ENCODE data around the gene AUTS2.

The AUTS2 gene

DNA sequence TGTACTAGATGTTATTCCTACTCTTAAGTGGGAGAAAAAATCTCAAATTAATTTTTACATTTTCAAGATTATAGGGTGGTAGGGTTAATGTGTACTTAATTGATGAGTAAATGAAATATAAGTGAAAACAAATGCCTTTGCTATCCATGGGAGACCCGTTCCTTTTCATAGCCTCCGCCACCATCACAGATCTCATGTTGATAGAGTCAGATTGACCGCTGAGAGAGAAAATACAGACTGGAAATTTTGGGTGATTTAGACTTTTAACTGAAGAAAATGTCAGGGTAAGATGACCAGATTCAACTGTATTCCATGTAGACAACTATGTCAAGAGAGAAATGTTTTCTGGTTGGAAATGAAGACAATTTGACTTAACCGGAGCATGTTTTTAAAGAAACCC lies 446.2 kb downstream of the AUTS2 start:
- no peak overlapping the region for H3K4me3 ChIP-seq (ENCODE audit: low read depth, low read length)
- TF ChIP-seq CTCF (IDR thresholded peaks at IDR 0.05; ENCODE audit: low read depth, low read length, missing control alignments), result no peak
- in situ Hi-C loops (cut with HindIII; ENCODE audit: low sequenced_read_pairs), result no loop called here
- DNase-seq (ENCODE audit: low read depth), result no peak

- TF ChIP-seq CTCF (IDR thresholded peaks at IDR 0.05; ENCODE audit: low read depth, low read length, missing control alignments), result no peak
- in situ Hi-C loops (cut with HindIII; ENCODE audit: low sequenced_read_pairs), result no loop called here
- H3K4me3 ChIP-seq (ENCODE audit: low read depth, low read length), result no peak overlapping the region
- DNase-seq (ENCODE audit: low read depth), result no peak
These were observed 446.7 kb downstream of the AUTS2 start for GRCh38 chr7:70044981-70045380.

DNA sequence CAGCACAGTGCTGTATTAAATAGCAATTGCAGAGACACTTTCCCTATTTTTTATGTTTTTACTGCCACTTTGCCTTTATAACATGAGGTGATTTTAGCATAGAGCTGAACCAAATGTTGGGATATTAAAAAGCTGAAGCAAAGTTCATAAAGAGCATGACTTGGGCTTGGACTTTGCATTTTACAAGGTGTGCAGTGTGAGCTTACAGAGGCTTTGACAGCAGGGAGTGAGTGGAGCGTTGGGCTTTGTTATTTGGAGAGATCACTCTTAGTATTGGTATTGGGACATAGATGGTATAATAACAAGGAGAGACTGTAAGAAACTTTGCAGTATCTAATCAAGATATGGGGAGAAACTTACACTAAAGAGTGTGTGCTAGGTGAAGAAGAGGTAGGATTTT lies 449.1 kb downstream of the AUTS2 start:
- TF ChIP-seq CTCF (IDR thresholded peaks at IDR 0.05; ENCODE audit: low read depth, low read length, missing control alignments), result no peak
- no peak overlapping the region for H3K4me3 ChIP-seq (ENCODE audit: low read depth, low read length)
- no peak for DNase-seq (ENCODE audit: low read depth)
- in situ Hi-C loops (cut with HindIII; ENCODE audit: low sequenced_read_pairs), result no loop called here

DNA sequence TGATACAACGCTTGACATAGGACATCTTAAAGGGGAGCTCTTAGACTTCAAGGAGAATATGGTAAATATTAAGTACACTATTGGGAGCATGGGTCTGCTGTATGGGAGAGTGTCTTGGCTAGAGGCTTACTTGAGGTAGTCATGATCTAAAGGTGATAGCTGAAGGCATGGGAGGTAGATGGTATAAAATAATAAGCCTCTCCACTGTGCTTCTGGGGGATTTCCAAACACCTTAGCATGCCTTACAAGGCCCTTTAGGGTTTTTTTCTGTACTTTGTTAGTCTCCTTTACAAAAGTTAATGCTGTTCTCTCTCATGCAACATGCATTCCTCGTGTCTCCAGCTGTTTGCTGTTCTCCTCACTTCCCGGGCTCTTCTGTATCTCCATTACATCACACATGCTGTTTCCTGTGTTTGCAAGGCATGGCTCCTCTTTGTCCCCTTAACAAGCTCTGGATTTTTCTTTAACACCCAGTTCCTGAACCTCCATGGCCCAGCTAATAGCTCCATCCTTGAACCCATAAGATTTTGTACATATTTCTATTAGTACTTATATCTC lies 449.7 kb downstream of the AUTS2 start:
- no peak for TF ChIP-seq CTCF (IDR thresholded peaks at IDR 0.05; ENCODE audit: low read depth, low read length, missing control alignments)
- no peak for DNase-seq (ENCODE audit: low read depth)
- no peak overlapping the region for H3K4me3 ChIP-seq (ENCODE audit: low read depth, low read length)
- in situ Hi-C loops (cut with HindIII; ENCODE audit: low sequenced_read_pairs), result no loop called here

DNA sequence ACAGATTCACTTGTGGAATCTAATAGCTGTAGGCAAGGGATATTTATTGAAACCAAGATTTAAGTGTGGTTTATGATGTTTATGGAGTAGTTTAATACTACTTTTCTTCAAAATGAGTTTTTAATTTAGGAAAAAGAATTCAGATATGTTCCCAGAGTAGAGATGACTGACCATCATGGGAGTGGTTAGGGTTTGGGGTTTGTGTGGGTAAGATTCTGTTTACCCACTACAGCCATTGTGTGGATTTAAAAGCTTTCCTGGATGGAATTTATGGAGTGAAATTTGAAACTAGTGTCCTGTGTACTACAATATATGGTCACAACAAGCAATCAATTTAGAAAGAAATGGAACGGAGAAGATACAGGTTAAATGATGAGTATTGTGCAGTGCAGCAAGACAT lies 453.5 kb downstream of the AUTS2 start:
- TF ChIP-seq CTCF (IDR thresholded peaks at IDR 0.05; ENCODE audit: low read depth, low read length, missing control alignments), result no peak
- in situ Hi-C loops (cut with HindIII; ENCODE audit: low sequenced_read_pairs), result no loop called here
- DNase-seq (ENCODE audit: low read depth), result no peak
- no peak overlapping the region for H3K4me3 ChIP-seq (ENCODE audit: low read depth, low read length)

DNA sequence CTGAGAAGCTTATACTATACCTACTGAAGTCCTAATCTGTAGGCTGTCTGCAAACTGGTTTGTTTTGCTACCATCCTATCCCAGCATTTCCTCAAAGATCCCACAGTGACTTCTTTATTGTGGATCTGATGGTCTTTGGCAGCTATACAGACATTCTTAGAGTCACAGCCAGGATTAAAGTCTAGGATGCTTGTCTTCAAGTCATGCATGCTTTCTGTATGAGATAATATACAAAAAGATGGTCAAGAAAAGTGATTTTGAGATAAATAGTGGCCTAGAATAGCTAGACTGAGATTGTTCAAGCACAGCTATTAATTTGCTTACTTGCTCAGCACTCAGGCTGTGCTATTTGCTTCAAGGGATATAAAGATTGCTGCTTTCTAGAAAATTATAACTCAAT lies 454.4 kb downstream of the AUTS2 start:
- no peak overlapping the region for H3K4me3 ChIP-seq (ENCODE audit: low read depth, low read length)
- DNase-seq (ENCODE audit: low read depth), result peak; percentile 49
- in situ Hi-C loops (cut with HindIII; ENCODE audit: low sequenced_read_pairs), result no loop called here
- no peak for TF ChIP-seq CTCF (IDR thresholded peaks at IDR 0.05; ENCODE audit: low read depth, low read length, missing control alignments)

GRCh38 chr7:70053421-70053820 lies 455.1 kb downstream of the AUTS2 start:
- DNase-seq (ENCODE audit: low read depth), result no peak
- no peak for TF ChIP-seq CTCF (IDR thresholded peaks at IDR 0.05; ENCODE audit: low read depth, low read length, missing control alignments)
- in situ Hi-C loops (cut with HindIII; ENCODE audit: low sequenced_read_pairs), result no loop called here
- no peak overlapping the region for H3K4me3 ChIP-seq (ENCODE audit: low read depth, low read length)
